ENCODE measurements around the gene PIKFYVE.
"Not testable (repeated sequence)": the region's sequence is repeated elsewhere in the genome, so short reads cannot be mapped to it uniquely, and the experiment has no call there.

PIKFYVE gene

GRCh38 chr2:208346756-208347155, 80.7 kb downstream of the PIKFYVE start:
- Histone ChIP-seq H3K9ac (ENCODE audit: low read depth, low read length) (no peak overlapping the region), H3K36me3 (ENCODE audit: insufficient read depth, low read length) (peaks cover 94% of the 10 kb centered on the region), H3K4me3 (ENCODE audit: low read length) (no peak overlapping the region), H3K27me3 (ENCODE audit: insufficient read depth, low read length) (no peaks in the 10 kb centered on the region), H3K4me1 (ENCODE audit: insufficient read depth, low read length) (no peaks in the 10 kb centered on the region), H3K27ac (ENCODE audit: low read depth, low read length) (no peak overlapping the region), H3K9me3 (ENCODE audit: insufficient read depth, low read depth, low read length) (no peaks in the 10 kb centered on the region)
- 94% methylated on average over 2 of the region's 4 CpGs for WGBS

- H3K4me3 ChIP-seq (ENCODE audit: low read length) = no peak overlapping the region
- peaks cover 97% of the 10 kb centered on the region for H3K36me3 ChIP-seq (ENCODE audit: insufficient read depth, low read length)
- no peaks in the 10 kb centered on the region for H3K9me3 ChIP-seq (ENCODE audit: insufficient read depth, low read depth, low read length)
- WGBS = 94% methylated on average over 7 of the region's 7 CpGs
- H3K4me1 ChIP-seq (ENCODE audit: insufficient read depth, low read length) = no peaks in the 10 kb centered on the region
- no peak overlapping the region for H3K27ac ChIP-seq (ENCODE audit: low read depth, low read length)
- H3K9ac ChIP-seq (ENCODE audit: low read depth, low read length) = no peak overlapping the region
- no peaks in the 10 kb centered on the region for H3K27me3 ChIP-seq (ENCODE audit: insufficient read depth, low read length)
Measured at GRCh38 chr2:208350610-208351009, 84.6 kb downstream of the PIKFYVE start.

- no peak overlapping the region for H3K4me3 ChIP-seq (ENCODE audit: low read length)
- H3K9ac ChIP-seq (ENCODE audit: low read depth, low read length) = no peak overlapping the region
- peaks cover 91% of the 10 kb centered on the region for H3K36me3 ChIP-seq (ENCODE audit: insufficient read depth, low read length)
- 97% methylated on average over 5 of the region's 5 CpGs for WGBS
- no peaks in the 10 kb centered on the region for H3K9me3 ChIP-seq (ENCODE audit: insufficient read depth, low read depth, low read length)
- no peak overlapping the region for H3K27ac ChIP-seq (ENCODE audit: low read depth, low read length)
- peaks cover 5% of the 10 kb centered on the region; the same call in 1 of the 2 replicates for H3K4me1 ChIP-seq (ENCODE audit: insufficient read depth, low read length)
- no peaks in the 10 kb centered on the region for H3K27me3 ChIP-seq (ENCODE audit: insufficient read depth, low read length)
Measured at GRCh38 chr2:208352644-208353567, 86.9 kb downstream of the PIKFYVE start.

GRCh38 chr2:208354964-208355381, 88.9 kb downstream of the PIKFYVE start:
- peaks cover 82% of the 10 kb centered on the region for H3K36me3 ChIP-seq (ENCODE audit: insufficient read depth, low read length)

GRCh38 chr2:208356420-208356819, 90.4 kb downstream of the PIKFYVE start:
- not testable (repeated sequence) for H3K9ac ChIP-seq (ENCODE audit: low read depth, low read length); H3K27ac ChIP-seq (ENCODE audit: low read depth, low read length); H3K4me1 ChIP-seq (ENCODE audit: insufficient read depth, low read length); H3K27me3 ChIP-seq (ENCODE audit: insufficient read depth, low read length); H3K4me3 ChIP-seq (ENCODE audit: low read length); H3K9me3 ChIP-seq (ENCODE audit: insufficient read depth, low read depth, low read length)
- H3K36me3 ChIP-seq (ENCODE audit: insufficient read depth, low read length) = peaks cover 67% of the 10 kb centered on the region
- WGBS = 66% methylated on average over 3 of the region's 3 CpGs

More at GRCh38 chr2:208354964-208355381, 88.9 kb downstream of the PIKFYVE start:
- Histone ChIP-seq H3K9me3 (ENCODE audit: insufficient read depth, low read depth, low read length) (no peaks in the 10 kb centered on the region), H3K27me3 (ENCODE audit: insufficient read depth, low read length) (no peaks in the 10 kb centered on the region), H3K4me1 (ENCODE audit: insufficient read depth, low read length) (peaks cover 5% of the 10 kb centered on the region; the same call in 1 of the 2 replicates), H3K4me3 (ENCODE audit: low read length) (no peak overlapping the region), H3K27ac (ENCODE audit: low read depth, low read length) (no peak overlapping the region), H3K9ac (ENCODE audit: low read depth, low read length) (no peak overlapping the region)
- 95% methylated on average over 3 of the region's 3 CpGs for WGBS

- 74% methylated on average over 1 of the region's 1 CpG for WGBS
- Histone ChIP-seq H3K4me3 (ENCODE audit: low read length) (no peak overlapping the region), H3K27me3 (ENCODE audit: insufficient read depth, low read length) (no peaks in the 10 kb centered on the region), H3K27ac (ENCODE audit: low read depth, low read length) (no peak overlapping the region), H3K36me3 (ENCODE audit: insufficient read depth, low read length) (peaks cover 61% of the 10 kb centered on the region), H3K9me3 (ENCODE audit: insufficient read depth, low read depth, low read length) (no peaks in the 10 kb centered on the region), H3K4me1 (ENCODE audit: insufficient read depth, low read length) (peaks cover 5% of the 10 kb centered on the region; the same call in 1 of the 2 replicates), H3K9ac (ENCODE audit: low read depth, low read length) (no peak overlapping the region)
Measured at GRCh38 chr2:208356846-208357574, 91.0 kb downstream of the PIKFYVE start.

- Histone ChIP-seq H3K27ac (ENCODE audit: low read depth, low read length) (0 out of 2 replicates have a peak overlapping the region, but pooled peaks have one; percentile 17), H3K4me1 (ENCODE audit: insufficient read depth, low read length) (peaks cover 5% of the 10 kb centered on the region; the same call in 1 of the 2 replicates), H3K36me3 (ENCODE audit: insufficient read depth, low read length) (peaks cover 42% of the 10 kb centered on the region), H3K9me3 (ENCODE audit: insufficient read depth, low read depth, low read length) (peaks cover under 1% of the 10 kb centered on the region; the same call in 1 of the 2 replicates), H3K9ac (ENCODE audit: low read depth, low read length) (no peak overlapping the region), H3K27me3 (ENCODE audit: insufficient read depth, low read length) (no peaks in the 10 kb centered on the region), H3K4me3 (ENCODE audit: low read length) (no peak overlapping the region)
- 94% methylated on average over 10 of the region's 10 CpGs for WGBS
Measured at GRCh38 chr2:208358758-208359631, 92.9 kb downstream of the PIKFYVE start.

GRCh38 chr2:208359632-208359986, 93.6 kb downstream of the PIKFYVE start:
- Histone ChIP-seq H3K27me3 (ENCODE audit: insufficient read depth, low read length) (no peaks in the 10 kb centered on the region), H3K27ac (ENCODE audit: low read depth, low read length) (0 out of 2 replicates have a peak overlapping the region, but pooled peaks have one; percentile 17), H3K9me3 (ENCODE audit: insufficient read depth, low read depth, low read length) (peaks cover 4% of the 10 kb centered on the region), H3K36me3 (ENCODE audit: insufficient read depth, low read length) (peaks cover 35% of the 10 kb centered on the region), H3K9ac (ENCODE audit: low read depth, low read length) (no peak overlapping the region), H3K4me3 (ENCODE audit: low read length) (no peak overlapping the region), H3K4me1 (ENCODE audit: insufficient read depth, low read length) (peaks cover 5% of the 10 kb centered on the region; the same call in 1 of the 2 replicates)
- WGBS = 92% methylated on average over 17 of the region's 17 CpGs

- H3K27me3 ChIP-seq (ENCODE audit: insufficient read depth, low read length) = no peaks in the 10 kb centered on the region
- H3K9ac ChIP-seq (ENCODE audit: low read depth, low read length) = no peak overlapping the region
- no peak overlapping the region for H3K27ac ChIP-seq (ENCODE audit: low read depth, low read length)
- H3K36me3 ChIP-seq (ENCODE audit: insufficient read depth, low read length) = peaks cover 27% of the 10 kb centered on the region
- peaks cover 5% of the 10 kb centered on the region; the same call in 1 of the 2 replicates for H3K4me1 ChIP-seq (ENCODE audit: insufficient read depth, low read length)
- WGBS = 93% methylated on average over 48 of the region's 48 CpGs
- no peak overlapping the region for H3K4me3 ChIP-seq (ENCODE audit: low read length)
- H3K9me3 ChIP-seq (ENCODE audit: insufficient read depth, low read depth, low read length) = peaks cover 11% of the 10 kb centered on the region
Measured at GRCh38 chr2:208360259-208361076, 94.4 kb downstream of the PIKFYVE start.

- Histone ChIP-seq H3K36me3 (ENCODE audit: insufficient read depth, low read length) (peaks cover 21% of the 10 kb centered on the region), H3K27me3 (ENCODE audit: insufficient read depth, low read length) (no peaks in the 10 kb centered on the region), H3K4me1 (ENCODE audit: insufficient read depth, low read length) (peaks cover 5% of the 10 kb centered on the region; the same call in 1 of the 2 replicates), H3K4me3 (ENCODE audit: low read length) (no peak overlapping the region), H3K27ac (ENCODE audit: low read depth, low read length) (no peak overlapping the region), H3K9ac (ENCODE audit: low read depth, low read length) (no peak overlapping the region), H3K9me3 (ENCODE audit: insufficient read depth, low read depth, low read length) (peaks cover 11% of the 10 kb centered on the region)
- WGBS = 94% methylated on average over 8 of the region's 9 CpGs
Measured at GRCh38 chr2:208361077-208361441, 95.0 kb downstream of the PIKFYVE start.

All from HUES64 (cell line).